HG02884 (cell line): ENCODE results near the gene PACRG.

Experiments used
- ATAC-seq: cut with Tn5 transposase; IDR thresholded peaks from one replicate; pipeline ENCODE4 v1.9.1; 2021; ENCODE audit warnings: mild to moderate bottlenecking, moderate library complexity; ENCODE audit not compliant: unreplicated experiment

Gene PACRG

GRCh38 chr6:163066200-163066599, 338.4 kb downstream of the PACRG start:
- no peak for ATAC-seq

GRCh38 chr6:163077134-163077533, 349.4 kb downstream of the PACRG start:
- no peak for ATAC-seq

- no peak for ATAC-seq
Observed at GRCh38 chr6:163078712-163079111, 350.9 kb downstream of the PACRG start.

DNA sequence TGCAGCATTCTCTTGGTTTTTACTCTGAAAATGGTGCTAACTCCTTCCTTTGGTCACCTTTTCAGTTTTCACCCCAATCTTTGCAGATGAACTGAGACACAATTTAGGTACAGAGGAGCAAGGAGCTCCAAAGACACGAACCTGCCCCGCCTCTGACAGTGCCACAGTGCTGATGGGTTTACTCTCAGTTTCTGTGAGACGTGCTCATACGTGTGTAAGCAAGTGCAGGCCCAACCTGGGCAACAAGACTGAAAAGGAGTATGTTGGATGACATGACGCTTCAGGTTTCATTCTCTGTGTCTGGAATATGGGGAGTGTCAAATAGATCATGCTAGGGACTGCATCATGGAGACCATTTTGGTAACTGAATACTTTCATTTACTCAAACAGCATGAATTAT, 352.5 kb downstream of the PACRG start:
- ATAC-seq, result no peak

GRCh38 chr6:163083141-163083540, 355.4 kb downstream of the PACRG start:
- ATAC-seq, result no peak

DNA sequence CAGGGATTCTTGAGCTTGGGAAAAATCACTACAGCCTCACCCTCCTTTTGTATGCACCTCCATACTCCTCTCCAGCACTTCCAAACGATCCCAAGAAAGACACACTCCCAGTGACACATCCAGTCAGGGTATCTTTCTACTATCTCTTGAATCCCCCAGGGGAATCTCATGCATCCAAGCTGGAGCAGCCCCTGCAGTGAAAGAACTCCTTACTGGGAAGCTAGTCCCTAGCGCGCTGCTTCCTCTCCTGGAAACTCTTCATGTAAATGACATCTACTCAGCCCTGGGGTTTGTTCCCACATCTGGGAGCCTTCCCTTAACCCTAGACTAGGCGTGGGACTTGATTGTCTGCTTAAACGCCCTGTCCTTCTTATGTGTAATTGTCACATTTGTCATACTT, 357.7 kb downstream of the PACRG start:
- no peak for ATAC-seq

- no peak for ATAC-seq
Observed at GRCh38 chr6:163085861-163086623, 358.3 kb downstream of the PACRG start.

GRCh38 chr6:163086624-163086920, 358.8 kb downstream of the PACRG start:
- no peak for ATAC-seq

- no peak for ATAC-seq
Observed at GRCh38 chr6:163087981-163088380, 360.2 kb downstream of the PACRG start.

- ATAC-seq, result no peak
Observed at GRCh38 chr6:163092876-163093275, 365.1 kb downstream of the PACRG start.

GRCh38 chr6:163094881-163095280, 367.1 kb downstream of the PACRG start:
- ATAC-seq, result no peak

DNA sequence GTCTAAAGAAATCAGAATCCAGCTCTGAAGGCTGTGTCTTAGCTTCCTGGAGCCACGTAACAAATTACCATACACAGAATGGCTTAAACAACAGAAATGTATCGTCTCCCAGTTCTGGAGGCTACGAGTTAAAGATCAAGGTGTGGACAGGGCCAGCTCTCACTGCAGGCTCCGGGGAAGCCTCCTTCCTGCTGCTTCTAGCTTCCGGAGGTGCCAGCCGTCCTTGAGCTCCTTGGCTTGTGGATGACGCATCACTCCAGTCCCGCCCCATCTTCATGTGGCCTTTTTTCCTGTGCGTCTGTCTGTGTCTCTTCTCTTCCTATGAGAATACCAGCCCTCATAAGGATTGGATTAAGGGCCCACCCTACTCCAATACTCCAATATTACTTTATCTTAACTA, 367.6 kb downstream of the PACRG start:
- ATAC-seq, result no peak

GRCh38 chr6:163098827-163099479, 371.2 kb downstream of the PACRG start:
- no peak for ATAC-seq

- no peak for ATAC-seq
Observed at GRCh38 chr6:163099621-163100171, 371.9 kb downstream of the PACRG start.

- ATAC-seq, result no peak
Observed at GRCh38 chr6:163100259-163100658, 372.5 kb downstream of the PACRG start.

DNA sequence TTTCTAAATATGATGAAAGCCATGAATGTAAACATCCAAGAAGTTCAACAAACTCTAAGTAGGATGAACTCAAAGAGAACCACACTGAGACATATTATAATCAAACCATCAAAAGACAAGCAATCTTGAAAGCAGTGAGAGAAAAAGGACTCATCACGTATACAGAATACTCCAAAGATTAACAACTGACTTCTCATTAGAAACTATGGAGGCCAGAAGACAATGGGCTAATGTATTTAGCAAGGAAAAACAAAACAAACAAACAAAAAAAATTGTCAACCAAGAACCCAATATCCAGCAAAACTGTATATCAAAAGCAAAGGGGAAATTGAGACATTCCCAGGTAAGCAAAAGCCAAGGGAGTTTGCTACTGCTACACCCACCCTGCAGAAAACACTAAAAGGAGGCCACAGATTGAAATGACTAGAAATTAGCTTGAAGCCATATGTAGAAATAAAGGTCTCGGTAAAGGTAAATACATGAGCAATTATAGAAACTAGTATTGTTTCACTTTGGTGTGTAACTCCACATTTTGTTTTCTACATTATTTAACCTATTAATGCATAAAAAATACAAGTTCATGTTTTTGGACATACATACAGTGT, 385.7 kb downstream of the PACRG start:
- ATAC-seq, result no peak

- no peak for ATAC-seq
Observed at GRCh38 chr6:163118941-163119340, 391.2 kb downstream of the PACRG start.

DNA sequence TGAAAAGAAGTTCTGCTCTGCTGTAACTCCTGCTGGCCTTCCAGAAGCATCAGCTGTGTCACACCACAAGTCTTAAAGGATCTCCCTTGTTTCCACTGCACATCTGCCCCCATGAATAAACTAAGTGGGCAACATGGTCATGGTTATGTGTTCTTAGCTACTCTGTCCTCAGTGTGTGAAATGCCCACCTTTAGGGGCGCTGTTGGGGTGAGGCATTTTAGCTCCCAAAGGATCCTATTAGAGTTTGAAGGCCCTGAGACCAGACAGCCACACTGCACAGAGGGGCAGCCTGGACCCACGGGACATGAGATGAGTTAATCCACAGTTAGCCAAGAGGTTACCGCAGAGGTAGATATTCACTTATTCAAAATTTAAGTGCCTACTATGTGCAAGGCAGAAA, 392.4 kb downstream of the PACRG start:
- no peak for ATAC-seq

- ATAC-seq, result no peak
Observed at GRCh38 chr6:163121270-163121669, 393.5 kb downstream of the PACRG start.

GRCh38 chr6:163122365-163122764, 394.6 kb downstream of the PACRG start:
- ATAC-seq, result no peak

DNA sequence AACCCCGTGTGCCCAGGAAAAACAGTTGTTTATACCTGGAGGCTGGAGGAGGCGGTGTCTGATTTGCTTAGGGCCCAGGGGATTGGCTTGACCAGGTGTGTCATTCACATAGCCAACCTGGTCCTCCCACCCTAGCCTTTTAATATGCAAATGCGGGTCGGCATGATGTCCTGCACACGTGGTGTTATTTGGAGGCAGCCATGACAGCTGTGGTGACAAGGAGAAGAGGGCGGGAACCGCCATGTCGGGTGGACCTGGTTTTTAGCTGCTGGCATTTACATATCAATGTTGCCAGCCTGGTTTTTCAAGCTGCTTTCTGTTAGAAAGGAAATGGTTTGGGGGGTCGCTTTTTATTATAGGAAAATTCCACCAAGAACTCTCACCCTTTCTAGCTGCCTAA, 395.3 kb downstream of the PACRG start:
- no peak for ATAC-seq

DNA sequence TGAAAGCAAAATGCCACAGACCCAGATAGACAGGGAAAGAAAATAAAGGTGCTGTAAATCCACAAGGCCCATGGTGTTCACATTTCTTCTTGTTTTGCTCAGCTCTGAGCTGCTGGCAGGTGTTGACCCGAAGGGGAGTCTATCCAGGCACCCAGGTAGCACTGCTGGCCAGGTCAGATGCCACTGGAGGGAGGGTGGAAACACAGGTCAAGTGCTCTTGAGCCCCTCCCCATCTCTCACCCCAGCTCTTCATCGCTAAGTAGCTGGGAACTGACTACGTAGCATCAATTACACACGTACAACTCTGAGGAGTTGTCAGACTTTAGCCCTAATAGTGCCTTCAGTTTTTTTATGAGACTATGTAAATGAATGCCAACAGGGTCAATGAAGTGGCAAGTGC, 399.0 kb downstream of the PACRG start:
- ATAC-seq, result no peak
